DOHH2 (cell line): ENCODE data around the gene SLC39A1.

Source experiments
- CTCF ChIP-seq: fragments of 200-600 bp; sonication (generic); IDR thresholded peaks from one replicate; pipeline ENCODE4 v1.5.1; 2014; ENCODE audit warnings: antibody characterized with exemption, mild to moderate bottlenecking, low read depth, low read length; ENCODE audit not compliant: poor library complexity, severe bottlenecking
- EZH2phosphoT487 ChIP-seq: fragments of 200-600 bp; sonication (generic); IDR thresholded peaks from 2 replicates; pipeline ENCODE4 v1.6.1; 2017; ENCODE audit warnings: borderline replicate concordance, mild to moderate bottlenecking, antibody characterized with exemption, low read length, moderate library complexity, mixed read lengths

- TF ChIP-seq CTCF: no peak
- no peak for TF ChIP-seq EZH2phosphoT487
These were observed 17.3 kb downstream of the SLC39A1 start for GRCh38 chr1:153945795-153946621.
